K562 (cell line): Measurements from ENCODE around the gene GAGE12E.
"Not testable (repeated sequence)": the region's sequence is repeated elsewhere in the genome, so short reads cannot be mapped to it uniquely, and the experiment has no call there.

Experiments
- BCL6 ChIP-seq: fragments of 250-450 bp; sonication (Bioruptor Pico); IDR thresholded peaks from 2 replicates; pipeline ENCODE4 v1.4.0; 2020
- CBX3 ChIP-seq, 2 experiments: IDR thresholded peaks; 1 replicate in 1 of 2; 2 replicates in 1 of 2; pipeline ENCODE4 v1.6.1; 2012; ENCODE audit warnings: inconsistent platforms in 2 of 2, low read length in 2 of 2, borderline replicate concordance in 1 of 2, control low read depth in 1 of 2
- FOXO4 ChIP-seq: fragments of 450-650 bp; formaldehyde crosslinking; IDR thresholded peaks from 2 replicates; pipeline ENCODE4 v1.4.0; 2020; ENCODE audit warnings: mild to moderate bottlenecking, moderate library complexity
- HDAC6 ChIP-seq: IDR thresholded peaks from 2 replicates; pipeline ENCODE4 v1.6.1; 2012; ENCODE audit warnings: low read depth, mild to moderate bottlenecking, control low read depth, inconsistent platforms, low read length, moderate library complexity
- MAX ChIP-seq: sonication (generic); formaldehyde crosslinking; IDR thresholded peaks from 2 replicates; pipeline ENCODE4 v1.9.0; 2022; ENCODE audit warnings: mild to moderate bottlenecking, missing genetic modification reagents
- POLR2AphosphoS2 ChIP-seq: IDR thresholded peaks from 2 replicates; pipeline ENCODE4 v1.6.1; 2012; ENCODE audit warnings: low read length, improper control_type of control experiment
- REST ChIP-seq, 2 experiments: fragments of 450-650 bp; formaldehyde crosslinking in 1 of 2; IDR thresholded peaks; 2 replicates each; pipeline versions ENCODE4 v1.4.0 to v1.6.1; 2014 to 2020; ENCODE audit warnings: mild to moderate bottlenecking in 2 of 2, borderline replicate concordance in 1 of 2, low read depth in 1 of 2
- SMAD1 ChIP-seq: fragments of 150-350 bp; IDR thresholded peaks from 2 replicates; pipeline ENCODE4 v1.6.1; 2014; ENCODE audit warnings: low read length, low read depth; ENCODE audit not compliant: partially characterized antibody
- SMC3 ChIP-seq: conservative IDR thresholded peaks from 2 replicates; pipeline ENCODE4 v1.6.1; 2011; ENCODE audit warnings: low read depth, low read length, improper control_type of control experiment; ENCODE audit not compliant: insufficient read depth
- TGIF2 ChIP-seq: sonication (generic); formaldehyde crosslinking; IDR thresholded peaks from 2 replicates; pipeline ENCODE4 v1.8.1; 2022; ENCODE audit warnings: mild to moderate bottlenecking, missing genetic modification reagents, moderate library complexity
- THRB ChIP-seq: fragments of 450-650 bp; formaldehyde crosslinking; conservative IDR thresholded peaks from 2 replicates; pipeline ENCODE4 v1.4.0; 2022; ENCODE audit warnings: mild to moderate bottlenecking, missing genetic modification characterization
- USF2 ChIP-seq: sonication (generic); formaldehyde crosslinking; IDR thresholded peaks from 2 replicates; pipeline ENCODE4 v1.5.0; 2020; ENCODE audit warnings: missing genetic modification reagents
- ZFP91 ChIP-seq: sonication (generic); formaldehyde crosslinking; IDR thresholded peaks from 2 replicates; pipeline ENCODE4 v1.8.0; 2022; ENCODE audit warnings: mild to moderate bottlenecking, missing genetic modification reagents

GRCh38 chrX:49550989-49551388 is at the start of gene GAGE12E:
- TF ChIP-seq MAX; REST (IDR thresholded peaks at IDR 0.05; ENCODE audit: borderline replicate concordance); REST (CRISPR knock-in tag; IDR thresholded peaks at IDR 0.05; ENCODE audit: low read depth); USF2 (CRISPR knock-in tag); BCL6 (CRISPR knock-in tag); FOXO4 (CRISPR knock-in tag); SMAD1; ZFP91 (CRISPR knock-in tag); SMC3; THRB; HDAC6; CBX3 (IDR thresholded peaks at IDR 0.05; ENCODE audit: borderline replicate concordance in 1 of 2, low read length in 2 of 2); TGIF2 (CRISPR knock-in tag); POLR2AphosphoS2: not testable (repeated sequence)
